HepG2 (cell line): ENCODE measurements around the gene SNAP47.

Experiments
- GFI1 ChIP-seq: sonication (generic); formaldehyde crosslinking; IDR thresholded peaks from 2 replicates; pipeline ENCODE4 v1.5.0; 2020; ENCODE audit warnings: missing genetic modification reagents, mild to moderate bottlenecking, borderline replicate concordance
- HNRNPK ChIP-seq: fragments of 200-400 bp; formaldehyde crosslinking; IDR thresholded peaks from 2 replicates; pipeline ENCODE4 v1.6.1; 2018; ENCODE audit warnings: low read length, low read depth, moderate library complexity, mild to moderate bottlenecking; ENCODE audit not compliant: poor library complexity, severe bottlenecking
- PAX8 ChIP-seq: sonication (generic); formaldehyde crosslinking; IDR thresholded peaks from 2 replicates; pipeline ENCODE4 v1.8.0; 2022; ENCODE audit warnings: mild to moderate bottlenecking, missing genetic modification reagents, borderline replicate concordance
- POLR2A ChIP-seq, 2 experiments: IDR thresholded peaks; 2 replicates each; pipeline ENCODE4 v1.6.1; 2011; ENCODE audit warnings: low read depth in 2 of 2, low read length in 2 of 2, mild to moderate bottlenecking in 1 of 2, moderate library complexity in 1 of 2; ENCODE audit not compliant: insufficient read depth in 1 of 2
- POLR2AphosphoS5 ChIP-seq: IDR thresholded peaks from 2 replicates; pipeline ENCODE4 v1.6.1; 2012; ENCODE audit warnings: low read depth, low read length
- ZNF274 ChIP-seq: sonication (generic); formaldehyde crosslinking; IDR thresholded peaks from 2 replicates; pipeline ENCODE4 v1.5.1; 2020; ENCODE audit warnings: mild to moderate bottlenecking, missing genetic modification reagents
- TF ChIP-seq, protein P1 (sequence below): sonication (generic); formaldehyde crosslinking; IDR thresholded peaks from 2 replicates; pipeline ENCODE4 v1.5.0; 2020; ENCODE audit warnings: mild to moderate bottlenecking, missing genetic modification reagents, moderate library complexity
- TF ChIP-seq, protein P2 (sequence below): sonication (generic); formaldehyde crosslinking; conservative IDR thresholded peaks from 2 replicates; pipeline ENCODE4 v1.4.0; 2020; ENCODE audit warnings: missing genetic modification reagents

DNA sequence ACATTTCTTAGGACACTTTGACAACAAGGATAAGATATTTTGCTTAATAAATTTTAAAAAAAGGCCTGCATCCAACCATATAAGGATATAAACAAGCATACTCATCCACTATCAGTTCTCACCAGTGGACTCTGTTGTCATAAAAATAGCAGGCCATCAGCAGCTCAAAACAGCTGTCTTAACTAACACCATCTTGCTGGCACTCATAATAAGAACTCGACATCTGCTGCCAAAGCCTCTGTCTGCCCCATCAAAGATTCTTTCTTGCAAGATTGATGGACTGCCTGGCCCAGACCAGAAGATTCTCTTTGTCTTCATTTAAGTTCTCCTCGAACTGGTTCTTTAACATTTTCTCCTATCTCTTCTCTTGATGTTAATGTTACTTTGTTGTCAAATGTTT, 10.2 kb upstream of the SNAP47 start:
- TF ChIP-seq POLR2A (IDR thresholded peaks at IDR 0.05; ENCODE audit: insufficient read depth in 1 of 2, low read depth in 2 of 2, low read length in 2 of 2) (no peak), ZNF274 (CRISPR knock-in tag) (no peak), HNRNPK (no peak), PAX8 (CRISPR knock-in tag) (no peak), GFI1 (CRISPR knock-in tag) (no peak), POLR2AphosphoS5 (no peak)
- TF ChIP-seq, protein P1, sequence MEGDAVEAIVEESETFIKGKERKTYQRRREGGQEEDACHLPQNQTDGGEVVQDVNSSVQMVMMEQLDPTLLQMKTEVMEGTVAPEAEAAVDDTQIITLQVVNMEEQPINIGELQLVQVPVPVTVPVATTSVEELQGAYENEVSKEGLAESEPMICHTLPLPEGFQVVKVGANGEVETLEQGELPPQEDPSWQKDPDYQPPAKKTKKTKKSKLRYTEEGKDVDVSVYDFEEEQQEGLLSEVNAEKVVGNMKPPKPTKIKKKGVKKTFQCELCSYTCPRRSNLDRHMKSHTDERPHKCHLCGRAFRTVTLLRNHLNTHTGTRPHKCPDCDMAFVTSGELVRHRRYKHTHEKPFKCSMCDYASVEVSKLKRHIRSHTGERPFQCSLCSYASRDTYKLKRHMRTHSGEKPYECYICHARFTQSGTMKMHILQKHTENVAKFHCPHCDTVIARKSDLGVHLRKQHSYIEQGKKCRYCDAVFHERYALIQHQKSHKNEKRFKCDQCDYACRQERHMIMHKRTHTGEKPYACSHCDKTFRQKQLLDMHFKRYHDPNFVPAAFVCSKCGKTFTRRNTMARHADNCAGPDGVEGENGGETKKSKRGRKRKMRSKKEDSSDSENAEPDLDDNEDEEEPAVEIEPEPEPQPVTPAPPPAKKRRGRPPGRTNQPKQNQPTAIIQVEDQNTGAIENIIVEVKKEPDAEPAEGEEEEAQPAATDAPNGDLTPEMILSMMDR, result no peak
- TF ChIP-seq, protein P2, sequence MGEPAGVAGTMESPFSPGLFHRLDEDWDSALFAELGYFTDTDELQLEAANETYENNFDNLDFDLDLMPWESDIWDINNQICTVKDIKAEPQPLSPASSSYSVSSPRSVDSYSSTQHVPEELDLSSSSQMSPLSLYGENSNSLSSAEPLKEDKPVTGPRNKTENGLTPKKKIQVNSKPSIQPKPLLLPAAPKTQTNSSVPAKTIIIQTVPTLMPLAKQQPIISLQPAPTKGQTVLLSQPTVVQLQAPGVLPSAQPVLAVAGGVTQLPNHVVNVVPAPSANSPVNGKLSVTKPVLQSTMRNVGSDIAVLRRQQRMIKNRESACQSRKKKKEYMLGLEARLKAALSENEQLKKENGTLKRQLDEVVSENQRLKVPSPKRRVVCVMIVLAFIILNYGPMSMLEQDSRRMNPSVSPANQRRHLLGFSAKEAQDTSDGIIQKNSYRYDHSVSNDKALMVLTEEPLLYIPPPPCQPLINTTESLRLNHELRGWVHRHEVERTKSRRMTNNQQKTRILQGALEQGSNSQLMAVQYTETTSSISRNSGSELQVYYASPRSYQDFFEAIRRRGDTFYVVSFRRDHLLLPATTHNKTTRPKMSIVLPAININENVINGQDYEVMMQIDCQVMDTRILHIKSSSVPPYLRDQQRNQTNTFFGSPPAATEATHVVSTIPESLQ (CRISPR knock-in tag), result no peak
